Kidney epithelial cell (primary cell): ENCODE results near the gene TCN1. TPM values are rescaled to one million over a fixed set of nuclear protein-coding genes. Genes with fewer than 3 reads are reported as not detected.
"Not testable (repeated sequence)": the region's sequence is repeated elsewhere in the genome, so short reads cannot be mapped to it uniquely, and the experiment has no call there.

Experiments
- DNase-seq: peaks from one replicate; pipeline ENCODE4 v3.0.0-alpha.2; 2010; ENCODE audit warnings: low read depth
- H3K27me3 ChIP-seq: 2 replicates; pipeline ENCODE4 v1.6.0; 2011; ENCODE audit warnings: low read length; ENCODE audit not compliant: control insufficient read depth, insufficient read depth
- H3K36me3 ChIP-seq: 2 replicates; pipeline ENCODE4 v1.5.1; 2011; ENCODE audit warnings: low read length; ENCODE audit not compliant: control insufficient read depth, insufficient read depth
- H3K4me3 ChIP-seq: 2 replicates; pipeline ENCODE4 v1.5.1; 2011; ENCODE audit warnings: low read depth, mild to moderate bottlenecking, control low read depth, low read length
- total RNA-seq: library from RNA; depleted of rRNA; stranded (reverse); fragments of >200 nt; gene quantifications from 2 replicates; pipeline ENCODE4 v1.2.3, GENCODE V29; 2015
- TF ChIP-seq, protein P1 (sequence below): IDR thresholded peaks from 2 replicates; pipeline ENCODE4 v1.5.1; 2011; ENCODE audit warnings: mild to moderate bottlenecking, moderate library complexity, low read length, control low read depth, inconsistent platforms; ENCODE audit not compliant: insufficient read depth, poor library complexity, severe bottlenecking

TCN1 gene
- total RNA-seq, 1 donor from 2014 or later: 2.0 TPM

- H3K27me3 ChIP-seq: no peaks in the 10 kb centered on the region
- H3K4me3 ChIP-seq: no peak overlapping the region
- TF ChIP-seq, protein P1, sequence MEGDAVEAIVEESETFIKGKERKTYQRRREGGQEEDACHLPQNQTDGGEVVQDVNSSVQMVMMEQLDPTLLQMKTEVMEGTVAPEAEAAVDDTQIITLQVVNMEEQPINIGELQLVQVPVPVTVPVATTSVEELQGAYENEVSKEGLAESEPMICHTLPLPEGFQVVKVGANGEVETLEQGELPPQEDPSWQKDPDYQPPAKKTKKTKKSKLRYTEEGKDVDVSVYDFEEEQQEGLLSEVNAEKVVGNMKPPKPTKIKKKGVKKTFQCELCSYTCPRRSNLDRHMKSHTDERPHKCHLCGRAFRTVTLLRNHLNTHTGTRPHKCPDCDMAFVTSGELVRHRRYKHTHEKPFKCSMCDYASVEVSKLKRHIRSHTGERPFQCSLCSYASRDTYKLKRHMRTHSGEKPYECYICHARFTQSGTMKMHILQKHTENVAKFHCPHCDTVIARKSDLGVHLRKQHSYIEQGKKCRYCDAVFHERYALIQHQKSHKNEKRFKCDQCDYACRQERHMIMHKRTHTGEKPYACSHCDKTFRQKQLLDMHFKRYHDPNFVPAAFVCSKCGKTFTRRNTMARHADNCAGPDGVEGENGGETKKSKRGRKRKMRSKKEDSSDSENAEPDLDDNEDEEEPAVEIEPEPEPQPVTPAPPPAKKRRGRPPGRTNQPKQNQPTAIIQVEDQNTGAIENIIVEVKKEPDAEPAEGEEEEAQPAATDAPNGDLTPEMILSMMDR: peak; percentile 52
- H3K36me3 ChIP-seq: no peaks in the 10 kb centered on the region
- peak; percentile 16 for DNase-seq
Measured at GRCh38 chr11:59822989-59823566, 43.2 kb downstream of the TCN1 start.

- Histone ChIP-seq H3K27me3 (no peaks in the 10 kb centered on the region), H3K36me3 (no peaks in the 10 kb centered on the region), H3K4me3 (no peak overlapping the region)
- no peak for DNase-seq
- TF ChIP-seq, protein P1: no peak
Measured at GRCh38 chr11:59818572-59818971, 47.7 kb downstream of the TCN1 start.

- not testable (repeated sequence) for H3K4me3 ChIP-seq, DNase-seq, H3K27me3 ChIP-seq, H3K36me3 ChIP-seq
Measured at GRCh38 chr11:59816434-59816833, 49.9 kb downstream of the TCN1 start.

GRCh38 chr11:59815754-59816153 is 50.5 kb downstream of the TCN1 start:
- TF ChIP-seq, protein P1: no peak
- no peak overlapping the region for H3K4me3 ChIP-seq
- DNase-seq: no peak
- H3K36me3 ChIP-seq: no peaks in the 10 kb centered on the region
- H3K27me3 ChIP-seq: no peaks in the 10 kb centered on the region

DNA sequence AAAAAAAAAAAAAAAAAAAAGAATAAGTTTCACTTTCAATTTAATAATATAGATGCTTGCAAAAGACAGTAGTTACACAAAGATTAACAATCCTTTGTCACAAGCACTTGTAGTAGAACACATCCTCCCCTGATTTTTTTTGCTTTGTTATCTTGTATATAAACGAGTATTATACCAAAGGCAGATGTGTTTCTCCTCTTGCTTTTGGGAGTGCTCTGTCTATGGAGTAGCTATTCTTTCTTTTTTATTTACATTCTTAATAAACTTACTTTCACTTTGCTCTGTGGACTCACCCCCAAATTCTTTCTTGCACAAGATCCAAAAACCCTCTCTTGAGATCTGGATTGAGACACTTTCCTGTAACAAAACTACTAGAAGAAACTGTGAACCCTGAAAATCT is 52.3 kb downstream of the TCN1 start:
- DNase-seq: no peak
- no peaks in the 10 kb centered on the region for H3K36me3 ChIP-seq
- H3K27me3 ChIP-seq: no peaks in the 10 kb centered on the region
- H3K4me3 ChIP-seq: no peak overlapping the region
- TF ChIP-seq, protein P1: no peak

DNA sequence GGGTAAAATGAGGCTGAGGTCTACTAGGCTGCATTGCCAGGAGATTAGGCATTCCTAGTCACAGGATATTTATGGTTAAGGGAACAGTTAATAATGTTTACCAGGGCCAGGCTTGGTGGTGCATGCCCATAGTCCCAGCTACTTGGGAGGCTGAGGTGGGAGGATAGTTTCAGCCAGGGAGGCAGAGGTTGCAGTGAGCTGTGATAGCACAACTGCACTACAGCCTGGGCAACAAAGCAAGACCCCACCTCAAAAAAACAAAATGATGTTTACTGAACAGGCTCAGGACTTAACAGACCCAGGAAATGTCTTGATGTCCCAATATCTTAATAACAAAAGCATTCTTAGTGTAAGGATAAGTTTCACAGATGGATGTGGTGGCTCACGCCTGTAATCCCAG is 52.9 kb downstream of the TCN1 start:
- no peaks in the 10 kb centered on the region for H3K36me3 ChIP-seq
- H3K27me3 ChIP-seq: no peaks in the 10 kb centered on the region
- TF ChIP-seq, protein P1: no peak
- H3K4me3 ChIP-seq: no peak overlapping the region
- no peak for DNase-seq
